Liver (tissue), 9 donors: Measurements from ENCODE around the gene AMIGO1. TPM values are rescaled to one million over a fixed set of nuclear protein-coding genes. Genes with fewer than 3 reads are reported as not detected.
A peak's percentile ranks its signal among the peaks of the same experiment; 100 is the strongest.
"Not testable (repeated sequence)": the region's sequence is repeated elsewhere in the genome, so short reads cannot be mapped to it uniquely, and the experiment has no call there.

Source experiments
- DNase-seq: peaks from one replicate; pipeline ENCODE4 v3.0.0-alpha.2; 2017; ENCODE audit warnings: low spot score
- H3K27ac ChIP-seq, 2 donors: one replicate each; pipeline ENCODE4 v1.7.0; 2013; ENCODE audit warnings: inconsistent platforms in 2 of 2, low read length in 2 of 2, control low read depth in 1 of 2, low read depth in 1 of 2, mild to moderate bottlenecking in 1 of 2
- H3K27me3 ChIP-seq, 4 donors: one replicate each; pipeline versions ENCODE4 v1.6.1 to v1.7.0; 2013; ENCODE audit warnings: low read length in 3 of 4, inconsistent platforms in 1 of 4, mild to moderate bottlenecking in 1 of 4, moderate library complexity in 1 of 4; ENCODE audit not compliant: control insufficient read depth in 4 of 4, insufficient read depth in 4 of 4
- H3K36me3 ChIP-seq, 4 donors: one replicate each; pipeline versions ENCODE4 v1.6.1 to v1.7.0; 2013; ENCODE audit warnings: low read length in 3 of 4, mild to moderate bottlenecking in 3 of 4, low read depth in 1 of 4, moderate library complexity in 1 of 4; ENCODE audit not compliant: control insufficient read depth in 4 of 4, insufficient read depth in 3 of 4
- H3K4me1 ChIP-seq, 4 donors: one replicate each; pipeline versions ENCODE4 v1.6.1 to v1.7.0; 2013; ENCODE audit warnings: low read length in 3 of 4, mild to moderate bottlenecking in 3 of 4, moderate library complexity in 1 of 4; ENCODE audit not compliant: control insufficient read depth in 4 of 4, insufficient read depth in 4 of 4
- H3K4me3 ChIP-seq, 3 donors: one replicate each; pipeline versions ENCODE4 v1.6.1 to v1.7.0; 2013; ENCODE audit warnings: low read length in 3 of 3, control low read depth in 1 of 3, low read depth in 1 of 3, mild to moderate bottlenecking in 1 of 3
- H3K9ac ChIP-seq, 2 donors: one replicate each; pipeline ENCODE4 v1.7.0; 2013; ENCODE audit warnings: low read length in 2 of 2, mild to moderate bottlenecking in 2 of 2, moderate library complexity in 2 of 2, control low read depth in 1 of 2, low read depth in 1 of 2
- H3K9me3 ChIP-seq, 4 donors: one replicate each; pipeline versions ENCODE4 v1.6.1 to v1.7.0; 2013; ENCODE audit warnings: low read length in 3 of 4; ENCODE audit not compliant: control insufficient read depth in 4 of 4
- ATF3 ChIP-seq: IDR thresholded peaks from 2 replicates; pipeline ENCODE4 v1.6.1; 2016; ENCODE audit warnings: antibody characterized with exemption
- CTCF ChIP-seq: fragments of 150-350 bp; IDR thresholded peaks from 2 replicates; pipeline ENCODE4 v1.5.1; 2017; ENCODE audit warnings: improper control_type of control experiment, low read depth, low read length; ENCODE audit not compliant: missing input control
- EGR1 ChIP-seq, 2 donors: IDR thresholded peaks; 2 replicates each; pipeline ENCODE4 v1.6.1; 2016 to 2018; ENCODE audit warnings: antibody characterized with exemption in 2 of 2, low read depth in 2 of 2
- FOXA1 ChIP-seq: IDR thresholded peaks from 2 replicates; pipeline ENCODE4 v1.6.1; 2016; ENCODE audit warnings: antibody characterized with exemption
- FOXA2 ChIP-seq: IDR thresholded peaks from 2 replicates; pipeline ENCODE4 v1.6.1; 2016; ENCODE audit warnings: antibody characterized with exemption
- GABPA ChIP-seq, 2 donors: IDR thresholded peaks in 1 of 2; conservative IDR thresholded peaks in 1 of 2; 2 replicates each; pipeline ENCODE4 v1.6.1; 2016; ENCODE audit warnings: antibody characterized with exemption in 2 of 2, mild to moderate bottlenecking in 1 of 2, moderate library complexity in 1 of 2
- HNF4A ChIP-seq, 2 donors: conservative IDR thresholded peaks; 2 replicates each; pipeline ENCODE4 v1.6.1; 2016; ENCODE audit warnings: antibody characterized with exemption in 2 of 2, mild to moderate bottlenecking in 2 of 2
- HNF4G ChIP-seq: IDR thresholded peaks from 2 replicates; pipeline ENCODE4 v1.6.1; 2016; ENCODE audit warnings: antibody characterized with exemption
- JUND ChIP-seq, 2 donors: IDR thresholded peaks; 2 replicates each; pipeline ENCODE4 v1.6.1; 2016; ENCODE audit warnings: antibody characterized with exemption in 2 of 2
- MAX ChIP-seq: IDR thresholded peaks from 2 replicates; pipeline ENCODE4 v1.6.1; 2016; ENCODE audit warnings: antibody characterized with exemption
- NR2F2 ChIP-seq: IDR thresholded peaks from 2 replicates; pipeline ENCODE4 v1.6.1; 2016; ENCODE audit warnings: antibody characterized with exemption
- RAD21 ChIP-seq, 2 donors: IDR thresholded peaks; 2 replicates each; pipeline ENCODE4 v1.6.1; 2016; ENCODE audit warnings: antibody characterized with exemption in 2 of 2, mild to moderate bottlenecking in 2 of 2
- REST ChIP-seq: IDR thresholded peaks from 2 replicates; pipeline ENCODE4 v1.6.1; 2016; ENCODE audit warnings: antibody characterized with exemption, mild to moderate bottlenecking
- RXRA ChIP-seq, 2 donors: IDR thresholded peaks; 2 replicates each; pipeline ENCODE4 v1.6.1; 2017 to 2018; ENCODE audit warnings: antibody characterized with exemption in 2 of 2, mild to moderate bottlenecking in 1 of 2
- SP1 ChIP-seq: IDR thresholded peaks from 2 replicates; pipeline ENCODE4 v1.6.1; 2018; ENCODE audit warnings: antibody characterized with exemption, mild to moderate bottlenecking
- TAF1 ChIP-seq: conservative IDR thresholded peaks from 2 replicates; pipeline ENCODE4 v1.6.1; 2016; ENCODE audit warnings: antibody characterized with exemption, mild to moderate bottlenecking
- YY1 ChIP-seq: IDR thresholded peaks from 2 replicates; pipeline ENCODE4 v1.6.1; 2016; ENCODE audit warnings: antibody characterized with exemption, mild to moderate bottlenecking
- ZBTB33 ChIP-seq: IDR thresholded peaks from 2 replicates; pipeline ENCODE4 v1.6.1; 2016; ENCODE audit warnings: antibody characterized with exemption
- WGBS: extraction: QIAGEN DNeasy Blood & Tissue Kit; methylation state at CpG from one replicate; pipeline ENCODE4 v1.1.7; 2013; 5-methylcytosine and 5-hydroxymethylcytosine counted together
- polyA plus RNA-seq, 2 donors: library from polyadenylated mRNA; stranded (reverse) in 1 of 2; unstranded in 1 of 2; fragments of 200-250 nt in 1 of 2; fragments of >200 nt in 1 of 2; fragmentation: Nextera tagmentation in 1 of 2; extraction: Ambion mirVana in 1 of 2; gene quantifications; one replicate each; pipeline versions ENCODE4 v1.2.1 to v1.2.3, GENCODE V29; 2013 to 2015
- total RNA-seq, 2 donors: library from RNA; depleted of rRNA; stranded (reverse); fragments of >200 nt; gene quantifications; one replicate each; pipeline ENCODE4 v1.2.3, GENCODE V29; 2014
- donor health status: healthy.
- donor health status: healthy.
- donor health status: healthy.
- donor health status: healthy.
- donor health status: healthy.

AMIGO1 gene
- total and polyA plus RNA-seq, 4 donors: 0.75 to 4.6 (median 1.9) TPM

GRCh38 chr1:109475261-109475660 is 34.3 kb downstream of the AMIGO1 start (continued):
- TF ChIP-seq GABPA (IDR thresholded peaks at IDR 0.05 in 1 of 2, conservative IDR thresholded peaks at IDR 0.05 in 1 of 2) (no peak), JUND (IDR thresholded peaks at IDR 0.05) (no peak)

GRCh38 chr1:109474697-109475096 is 34.8 kb downstream of the AMIGO1 start:
- no peak overlapping the region for H3K4me3 ChIP-seq
- no peaks in the 10 kb centered on the region for H3K9me3 ChIP-seq
- WGBS: 78% methylated on average over 1 of the region's 1 CpG
- peaks cover 0 to 2% (median 0%) of the 10 kb centered on the region in 4 donors for H3K36me3 ChIP-seq
- TF ChIP-seq RXRA (IDR thresholded peaks at IDR 0.05) (no peak), FOXA2 (no peak), SP1 (no peak), RAD21 (IDR thresholded peaks at IDR 0.05) (no peak), JUND (IDR thresholded peaks at IDR 0.05) (no peak), FOXA1 (no peak), YY1 (no peak), ZBTB33 (no peak), HNF4A (conservative IDR thresholded peaks at IDR 0.05) (no peak), GABPA (IDR thresholded peaks at IDR 0.05 in 1 of 2, conservative IDR thresholded peaks at IDR 0.05 in 1 of 2) (no peak), CTCF (no peak), EGR1 (IDR thresholded peaks at IDR 0.05; ENCODE audit: low read depth in 2 of 2) (no peak), NR2F2 (no peak), REST (no peak), ATF3 (no peak), HNF4G (no peak), TAF1 (no peak), MAX (no peak)
- DNase-seq: no peak
- H3K9ac ChIP-seq: no peak overlapping the region
- no peaks in the 10 kb centered on the region for H3K27me3 ChIP-seq
- no peak overlapping the region for H3K27ac ChIP-seq
- no peaks in the 10 kb centered on the region for H3K4me1 ChIP-seq

- WGBS: 88% methylated on average over 12 of the region's 12 CpGs
- not testable (repeated sequence) for H3K4me1 ChIP-seq, H3K27me3 ChIP-seq, H3K36me3 ChIP-seq, H3K4me3 ChIP-seq, H3K9ac ChIP-seq, H3K27ac ChIP-seq, H3K9me3 ChIP-seq
- peak; percentile 9 for DNase-seq
Measured at GRCh38 chr1:109473284-109474057, 36.1 kb downstream of the AMIGO1 start.
